Activated CD4-positive, alpha-beta T cell treated with anti-CD3 and anti-CD28 coated beads, Interleukin-2, amount 50 U/mL, for 1 hour (primary cell): ENCODE measurements around the gene FXYD6.
A peak's percentile ranks its signal among the peaks of the same experiment; 100 is the strongest.
"Not testable (repeated sequence)": the region's sequence is repeated elsewhere in the genome, so short reads cannot be mapped to it uniquely, and the experiment has no call there.

Source experiments
- DNase-seq: peaks from one replicate; pipeline ENCODE4 v3.0.0-alpha.2; 2020

Gene FXYD6

DNA sequence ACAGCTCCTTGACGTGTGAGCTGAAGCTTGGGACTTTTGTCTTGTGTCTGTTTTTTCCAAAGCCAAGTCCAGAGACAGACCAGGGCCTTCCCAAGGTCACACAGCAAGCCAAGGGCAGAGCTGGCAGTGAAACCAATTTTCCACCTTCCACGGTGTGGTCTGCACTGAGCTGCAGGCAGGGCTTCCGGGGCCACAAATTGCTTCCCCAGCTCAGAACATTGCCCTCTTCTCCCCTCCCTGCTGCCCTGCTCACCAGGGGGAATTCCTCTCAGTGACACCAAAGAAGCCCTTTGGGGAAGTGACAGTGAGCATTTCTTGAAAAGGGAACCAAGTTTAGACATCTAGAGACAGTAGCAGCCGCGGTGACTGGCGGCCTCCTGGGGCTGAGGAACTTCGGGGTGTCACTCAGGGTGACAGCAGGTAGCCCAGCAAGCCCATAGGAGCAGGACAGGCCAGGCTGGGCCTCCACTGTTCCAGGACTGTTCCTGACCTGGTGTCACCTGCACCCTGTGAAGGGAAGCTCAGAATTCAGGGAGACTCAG is 61.1 kb downstream of the FXYD6 start:
- peak; percentile 61 for DNase-seq

DNA sequence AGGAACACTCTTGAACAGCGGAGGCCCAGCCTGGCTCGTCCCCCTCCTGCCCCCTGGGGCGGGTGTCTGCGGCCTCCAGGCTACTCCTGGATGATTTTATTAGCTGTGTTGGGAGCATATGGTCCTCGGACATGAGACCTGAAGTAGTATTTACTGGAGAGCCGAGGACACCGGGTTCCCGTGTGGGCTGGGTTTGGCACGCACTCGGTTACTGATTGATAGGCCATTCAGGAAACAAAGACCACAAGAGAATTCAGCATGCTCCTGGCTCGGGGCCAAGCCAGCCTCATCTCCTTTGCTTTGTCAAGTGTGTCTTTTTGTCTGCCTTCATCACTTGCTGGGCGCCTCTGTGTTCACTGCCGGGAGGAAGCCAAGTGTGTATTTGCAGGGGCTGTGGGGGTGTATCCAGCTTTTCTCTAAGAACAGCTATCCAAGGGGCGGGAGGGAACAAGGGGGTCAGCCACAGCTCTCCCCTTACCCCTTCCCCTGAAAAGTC is 61.6 kb downstream of the FXYD6 start:
- DNase-seq: peak; percentile 81

DNA sequence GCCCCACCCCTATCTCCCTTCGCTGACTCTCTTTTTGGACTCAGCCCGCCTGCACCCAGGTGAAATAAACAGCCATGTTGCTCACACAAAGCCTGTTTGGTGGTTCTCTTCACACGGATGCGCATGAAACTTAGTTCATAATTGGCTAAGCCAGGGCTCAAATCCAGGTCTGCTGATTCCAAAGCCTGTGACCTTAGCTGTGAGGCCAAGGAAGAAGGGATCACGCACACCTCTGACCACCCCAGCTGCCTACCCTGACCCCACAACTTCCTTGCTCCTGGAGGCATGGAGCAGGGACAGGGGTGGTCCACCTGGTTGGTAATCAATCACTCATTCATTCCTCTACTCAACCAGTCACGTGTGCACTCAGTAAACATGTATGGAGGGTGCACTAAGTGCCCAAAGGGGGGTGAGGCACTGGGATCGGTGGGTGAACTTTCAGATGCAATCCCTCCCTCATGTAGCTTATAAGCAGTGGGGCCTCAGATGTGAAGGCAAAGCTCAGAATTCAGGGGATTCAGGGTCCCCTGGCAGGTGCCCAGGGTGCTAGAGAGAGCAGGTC is 62.2 kb downstream of the FXYD6 start:
- DNase-seq: no peak

DNA sequence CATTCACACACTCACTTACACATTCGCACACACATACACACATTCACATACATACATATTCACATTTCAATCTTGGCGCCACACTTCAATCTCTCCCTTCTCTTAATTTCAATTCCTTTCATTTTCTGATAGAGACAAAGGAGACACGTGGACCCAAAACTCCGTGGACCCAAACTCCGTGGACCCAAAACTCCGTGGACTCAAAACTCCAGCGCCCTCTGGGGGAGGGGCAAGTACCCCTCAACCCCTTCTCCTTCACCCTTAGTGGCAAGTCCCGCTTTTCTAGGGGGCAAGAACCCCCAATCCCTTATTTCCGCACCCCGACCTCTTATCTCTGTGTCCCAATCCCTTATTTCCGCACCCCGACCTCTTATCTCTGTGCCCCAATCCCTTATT is 66.4 kb downstream of the FXYD6 start:
- not testable (repeated sequence) for DNase-seq

DNA sequence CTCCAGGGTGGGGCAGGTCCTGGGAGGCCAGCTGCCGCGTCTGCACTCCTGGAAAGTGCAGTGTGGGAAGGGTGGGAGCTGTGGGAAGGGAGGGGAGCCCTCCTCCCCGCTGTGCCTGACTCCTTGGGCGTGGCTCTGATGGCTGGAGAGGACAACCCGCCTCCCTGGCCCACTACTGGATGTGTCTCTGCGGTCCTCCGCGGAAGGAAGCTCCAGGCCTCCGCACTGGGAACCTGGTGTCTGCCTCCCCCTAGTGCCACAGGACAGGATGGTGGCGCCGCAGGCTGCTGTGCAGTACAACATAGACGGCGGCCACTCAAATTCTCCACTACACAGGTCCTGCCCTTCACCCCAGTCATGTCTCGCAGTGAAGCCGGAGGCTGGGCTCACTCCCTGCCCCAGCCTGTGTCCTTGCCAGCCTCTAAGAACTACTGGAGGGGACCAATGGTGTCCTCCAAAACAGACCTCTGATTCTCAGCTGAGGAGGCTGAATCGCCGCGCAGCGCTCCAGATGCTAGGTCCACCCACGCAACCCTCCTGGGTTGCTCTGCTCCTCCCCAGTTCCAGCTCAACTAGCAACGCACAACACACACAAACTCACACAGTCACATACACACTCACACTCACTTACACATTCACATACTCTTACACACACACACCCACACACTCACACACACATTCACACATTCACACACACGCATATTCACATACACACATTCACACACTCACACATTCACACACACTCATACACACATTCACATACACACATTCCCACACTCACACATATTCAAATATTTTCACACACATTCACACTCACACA is 67.0 kb downstream of the FXYD6 start:
- DNase-seq: peak; percentile 41

DNA sequence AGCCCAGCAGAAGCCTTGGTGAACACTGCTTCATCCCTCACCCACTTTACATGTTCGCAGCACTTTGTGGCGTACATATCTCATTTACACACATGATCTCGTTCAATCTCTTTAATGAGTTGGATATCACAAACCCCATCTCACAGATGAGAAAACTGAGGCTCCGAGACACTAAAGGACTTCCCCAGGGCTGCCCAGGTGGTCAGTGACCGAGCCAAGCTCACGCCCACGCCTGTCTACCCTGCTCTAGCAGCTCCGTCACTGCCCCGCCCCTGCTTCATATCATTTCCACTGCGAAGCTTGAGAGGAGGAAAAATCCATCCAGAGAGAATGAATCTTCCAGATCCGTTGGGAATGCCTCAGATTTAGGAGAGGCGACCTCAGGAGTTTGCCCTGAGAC is 67.7 kb downstream of the FXYD6 start:
- no peak for DNase-seq

DNA sequence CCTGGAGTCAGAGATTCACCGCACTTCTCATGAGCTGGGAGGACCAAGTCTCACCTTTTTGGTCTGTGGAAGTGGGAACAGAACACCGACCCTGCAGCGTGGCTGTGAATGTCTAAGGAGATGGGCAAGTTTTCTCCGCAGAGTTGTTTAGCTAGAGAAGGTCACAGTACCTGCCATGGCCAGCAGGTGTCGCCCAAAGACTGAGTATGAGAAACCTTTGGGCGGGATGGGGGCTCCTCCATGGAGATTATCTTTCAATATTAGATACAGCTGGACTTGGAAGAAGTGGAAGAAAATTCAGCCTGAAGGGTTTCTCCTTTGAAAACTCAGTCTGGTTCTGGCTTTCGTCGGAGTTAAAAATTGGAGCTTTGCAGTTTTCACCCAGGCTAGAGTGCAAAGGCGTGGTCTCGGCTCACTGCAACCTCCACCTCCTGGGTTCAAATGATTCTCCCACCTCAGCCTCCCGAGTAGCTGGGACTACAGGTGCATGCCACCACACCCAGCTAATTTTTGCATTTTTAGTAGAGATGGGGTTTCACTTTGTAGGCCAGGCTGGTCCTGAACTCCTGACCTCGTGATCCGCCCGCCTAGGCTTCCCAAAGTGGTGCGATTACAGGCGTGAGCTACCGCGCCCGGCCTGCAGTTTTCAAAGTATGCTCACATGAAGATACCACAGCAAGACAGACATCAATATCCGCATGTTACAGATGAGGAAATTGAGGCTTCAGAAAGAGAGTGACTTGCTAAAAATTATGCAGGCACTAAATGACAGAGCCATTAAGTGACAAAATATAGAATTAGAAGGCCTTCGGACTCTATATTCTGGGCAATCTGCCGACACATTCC is 68.8 kb downstream of the FXYD6 start:
- DNase-seq: peak; percentile 79

DNA sequence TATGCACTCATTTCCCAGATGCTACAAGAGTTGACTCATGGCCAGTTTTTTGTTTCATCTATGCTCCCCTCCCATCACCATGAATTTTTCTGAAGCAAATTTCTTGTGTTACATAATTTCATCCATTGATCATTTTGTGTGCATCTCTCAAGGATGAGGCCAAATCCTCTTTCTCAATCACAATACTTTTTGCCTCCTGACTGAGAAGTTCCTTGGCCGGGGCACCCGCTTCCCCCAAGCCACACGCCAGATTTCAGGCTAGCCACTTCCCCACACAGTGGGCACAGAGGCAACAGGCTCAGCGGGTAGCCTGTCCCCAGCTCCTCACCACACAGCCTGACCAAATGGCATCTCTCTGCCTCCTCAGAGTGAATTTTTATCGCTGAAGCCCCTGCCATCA is 69.6 kb downstream of the FXYD6 start:
- no peak for DNase-seq

DNA sequence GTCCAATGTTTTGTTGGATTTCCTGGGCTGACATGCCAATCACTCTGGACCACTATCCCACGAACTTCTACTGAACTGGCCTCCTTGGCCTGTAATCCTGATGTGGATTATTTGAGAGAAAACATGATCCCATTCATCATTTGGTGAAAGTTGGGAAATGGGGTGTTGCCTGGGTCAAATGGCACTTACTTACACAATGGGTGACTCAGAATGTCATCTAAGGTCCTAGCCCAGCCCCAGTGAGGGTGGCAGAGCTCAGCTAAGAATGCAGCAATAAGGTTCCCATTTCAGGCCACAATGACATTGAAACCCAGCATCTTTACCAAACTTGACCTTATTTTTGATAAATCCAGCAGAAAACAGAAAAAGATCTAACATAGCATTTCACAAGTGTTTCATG is 71.4 kb downstream of the FXYD6 start:
- DNase-seq: no peak

DNA sequence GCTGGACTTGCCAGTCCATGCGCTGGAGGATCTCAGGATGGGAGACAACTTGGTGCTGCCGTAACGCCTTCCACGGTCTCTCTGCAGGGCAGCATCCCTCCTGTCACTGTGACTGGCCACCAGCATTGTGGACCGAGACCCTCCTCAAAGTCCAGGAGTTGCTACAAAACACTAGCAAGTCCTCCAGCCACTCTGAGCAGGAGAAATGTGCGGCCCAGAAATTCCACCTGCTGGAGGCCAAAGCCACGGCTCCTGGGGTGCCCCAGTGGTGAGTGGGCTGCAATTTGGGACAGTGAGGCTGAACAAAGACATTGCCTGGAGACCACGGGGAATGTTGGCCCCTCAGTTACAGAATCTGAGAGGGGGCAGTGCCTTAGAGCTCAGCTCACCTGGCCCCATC is 72.6 kb downstream of the FXYD6 start:
- DNase-seq: no peak

DNA sequence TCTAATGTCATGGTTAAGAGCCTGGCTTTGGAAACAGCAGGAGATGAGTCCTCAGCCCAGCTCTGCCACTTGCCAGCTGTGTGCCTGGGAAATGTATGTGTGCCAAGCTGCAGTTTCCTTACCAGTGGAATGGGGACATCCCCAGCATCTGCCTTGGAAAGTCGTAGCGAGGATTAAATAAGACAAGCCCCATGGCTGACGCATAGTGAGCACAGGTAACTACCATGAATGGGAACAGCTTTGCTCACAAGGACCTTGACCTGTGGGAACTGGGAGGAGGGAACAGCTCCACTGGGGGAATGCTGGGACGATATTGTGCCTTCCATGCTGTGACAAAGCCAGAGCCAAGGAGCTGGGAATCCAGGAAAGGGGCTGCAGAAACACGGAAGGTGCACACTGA is 76.8 kb downstream of the FXYD6 start:
- no peak for DNase-seq

DNA sequence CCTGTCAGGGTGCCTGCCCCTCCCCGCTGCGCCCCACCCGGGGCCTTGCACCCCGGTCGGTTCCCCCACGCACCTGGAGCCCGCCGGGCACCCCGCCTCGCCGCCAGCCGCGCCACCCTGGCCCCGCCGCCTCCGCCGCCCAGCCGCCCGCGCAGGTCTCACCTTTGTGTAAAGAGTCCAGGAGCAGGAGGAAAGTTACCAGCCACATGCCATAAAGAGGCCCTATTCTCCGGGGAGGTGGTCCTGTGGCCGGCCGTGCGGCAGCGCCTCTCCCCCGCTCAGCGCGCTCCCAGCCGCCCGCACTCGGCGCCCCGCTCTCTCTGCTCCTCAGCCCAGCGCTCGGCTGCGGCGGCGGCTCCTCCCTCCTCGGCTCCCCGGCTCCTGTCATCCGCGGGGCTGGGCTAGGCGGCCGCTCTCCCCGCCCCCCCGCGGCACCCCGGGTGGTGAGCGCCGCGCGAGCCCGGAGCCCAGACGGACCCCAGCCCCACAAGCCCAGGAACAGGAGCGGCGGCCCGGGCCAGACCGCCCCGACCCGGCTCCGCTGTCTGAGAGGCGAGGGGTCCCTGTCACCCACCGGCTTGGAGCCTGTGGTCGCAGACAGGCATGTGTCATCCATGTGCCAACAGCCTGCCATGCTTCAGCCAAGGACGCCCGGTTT is 79.5 kb downstream of the FXYD6 start, which contains the start of gene DSCAML1:
DSCAML1 (minus strand) TSS at position 345 of the 658 bp plus-strand sequence; CDS start at position 208, 137 bp downstream.
- DNase-seq: peak; percentile 45

DNA sequence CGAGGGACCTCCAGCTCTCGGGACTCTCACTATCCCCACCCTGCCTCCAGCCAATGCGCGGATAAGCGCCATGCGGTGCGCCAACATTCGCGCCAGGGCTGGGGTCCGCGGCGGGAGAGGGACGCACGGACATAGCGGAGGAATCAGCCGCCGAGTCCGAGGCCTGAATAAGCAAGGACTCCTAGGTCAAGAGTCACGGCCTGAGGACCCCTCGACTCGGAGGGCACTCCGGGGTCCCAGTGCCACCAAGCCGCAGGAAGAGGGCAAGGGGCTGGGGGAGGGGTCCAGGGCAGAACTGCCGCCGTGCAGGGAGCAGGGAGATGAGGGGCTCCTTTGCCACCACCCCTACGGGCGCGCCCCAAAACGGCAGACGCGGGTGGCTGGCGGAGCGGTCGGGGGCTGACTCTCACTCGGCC is 80.0 kb downstream of the FXYD6 start:
- no peak for DNase-seq

DNA sequence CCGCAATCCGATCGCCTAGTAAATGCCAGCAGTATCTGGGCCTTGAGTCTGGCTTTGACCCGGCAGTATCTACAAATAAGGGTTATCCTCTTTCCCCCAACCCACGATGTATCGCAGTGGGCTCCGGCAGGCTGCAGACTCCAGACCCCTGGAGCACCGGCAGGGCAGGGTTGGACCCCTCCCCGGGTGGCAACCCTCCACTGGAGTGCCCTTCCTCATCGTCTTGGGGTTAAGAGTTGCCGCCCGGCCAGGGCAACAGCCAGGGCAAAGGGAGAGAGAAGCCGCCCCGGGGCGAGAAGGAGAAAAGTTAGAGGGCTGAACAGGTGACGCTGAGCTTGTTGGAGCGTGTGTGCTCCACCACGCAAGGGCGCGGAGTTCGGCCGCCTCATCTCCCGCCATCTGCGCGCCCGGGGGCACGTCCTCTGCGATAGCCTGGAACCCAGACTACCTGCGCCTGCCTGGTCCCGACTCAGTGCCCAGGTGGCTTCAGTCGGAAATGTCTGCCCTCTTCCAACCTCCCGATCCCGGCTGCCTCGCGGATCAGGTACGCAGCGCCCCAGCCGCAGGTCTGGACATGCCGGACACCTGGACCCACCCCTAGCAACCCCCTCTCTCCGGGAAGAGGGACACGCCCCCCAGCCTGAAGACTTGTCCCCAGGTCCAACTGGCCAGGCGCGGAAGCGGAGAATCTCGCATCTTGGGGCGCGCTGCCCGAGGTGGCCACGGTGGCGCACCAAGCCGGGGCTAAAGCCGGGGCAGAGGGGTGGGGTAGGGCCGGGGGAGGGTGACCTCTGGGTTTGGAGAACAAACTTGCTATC is 80.6 kb downstream of the FXYD6 start:
- no peak for DNase-seq

DNA sequence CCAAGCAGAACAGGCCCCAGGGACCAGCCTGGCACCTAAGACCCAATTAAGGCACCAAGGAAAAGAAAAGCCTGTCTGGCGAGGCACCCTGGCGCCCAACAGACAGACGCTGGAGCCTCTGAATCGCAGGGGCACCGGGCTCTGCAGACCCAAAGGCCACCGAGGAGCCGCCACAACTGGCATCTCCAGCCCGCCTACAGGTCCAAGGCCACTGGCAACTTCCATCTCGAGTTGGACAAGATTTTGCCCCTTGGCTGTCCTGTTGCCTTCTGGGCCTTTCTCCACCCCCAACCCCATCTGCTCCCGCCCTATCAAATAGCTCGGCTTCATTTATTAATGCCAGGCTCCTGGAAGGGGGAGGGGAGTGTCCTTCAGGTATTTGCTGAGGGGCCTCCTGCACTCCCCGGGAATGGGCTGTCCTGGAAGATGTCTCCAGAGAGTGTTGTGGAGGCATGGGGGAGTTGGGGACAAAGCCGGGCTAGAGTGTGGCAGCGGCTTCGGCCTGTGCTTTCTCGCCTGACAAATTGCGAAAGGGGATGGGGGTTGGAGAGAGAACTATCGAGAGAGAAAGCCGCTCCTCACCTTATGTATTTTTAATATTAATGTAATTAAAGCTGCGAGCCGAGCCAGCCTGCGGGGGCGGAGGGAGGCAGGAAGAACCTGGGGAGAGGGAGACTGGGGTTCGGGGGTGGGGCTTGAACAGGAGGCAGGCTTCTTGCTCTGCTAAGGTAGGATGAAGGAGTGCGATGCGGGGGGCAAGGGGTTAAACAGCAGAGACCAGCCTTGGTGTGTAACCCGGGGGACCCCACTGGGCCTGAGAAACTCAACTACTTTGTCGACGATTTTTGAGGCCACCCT is 81.5 kb downstream of the FXYD6 start:
- DNase-seq: no peak

DNA sequence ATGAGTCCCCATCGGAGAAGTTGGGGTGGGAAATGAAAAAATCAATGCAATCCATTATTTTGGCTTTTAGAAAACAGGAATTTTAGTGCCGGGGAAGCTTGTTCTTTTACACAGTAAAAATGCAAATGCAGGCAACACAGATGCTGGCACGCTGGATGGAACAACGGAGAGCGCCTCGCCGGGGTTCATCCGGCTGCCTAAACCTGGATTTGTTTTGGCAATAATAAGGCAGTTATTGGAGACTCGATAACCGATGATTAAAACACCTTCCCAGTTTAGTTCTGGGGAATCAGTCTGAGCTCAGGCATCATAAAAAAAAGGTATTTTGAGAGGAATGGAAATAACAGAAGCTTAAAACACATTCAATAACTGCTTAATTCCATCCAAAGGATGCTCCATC is 82.3 kb downstream of the FXYD6 start:
- DNase-seq: no peak

DNA sequence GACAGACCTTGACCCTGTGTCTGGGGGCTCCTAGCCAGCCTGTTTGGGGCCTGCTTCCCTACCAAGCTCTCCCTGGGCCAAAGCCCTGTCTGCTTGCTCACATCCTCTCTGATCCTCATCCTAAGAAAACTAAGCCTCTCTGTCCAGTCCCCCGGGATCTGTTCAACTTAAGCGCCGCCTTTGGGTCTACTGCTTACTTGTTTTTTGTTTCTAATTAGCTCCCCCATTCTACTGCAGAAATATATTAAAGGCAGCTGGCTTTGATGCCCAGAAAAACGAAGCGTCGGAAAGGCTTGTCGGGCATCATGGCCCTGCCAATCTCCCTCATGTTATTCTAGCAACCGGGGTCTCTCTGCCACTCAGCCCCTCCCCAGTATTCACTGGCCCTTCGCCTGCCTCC is 82.9 kb downstream of the FXYD6 start:
- DNase-seq: no peak

DNA sequence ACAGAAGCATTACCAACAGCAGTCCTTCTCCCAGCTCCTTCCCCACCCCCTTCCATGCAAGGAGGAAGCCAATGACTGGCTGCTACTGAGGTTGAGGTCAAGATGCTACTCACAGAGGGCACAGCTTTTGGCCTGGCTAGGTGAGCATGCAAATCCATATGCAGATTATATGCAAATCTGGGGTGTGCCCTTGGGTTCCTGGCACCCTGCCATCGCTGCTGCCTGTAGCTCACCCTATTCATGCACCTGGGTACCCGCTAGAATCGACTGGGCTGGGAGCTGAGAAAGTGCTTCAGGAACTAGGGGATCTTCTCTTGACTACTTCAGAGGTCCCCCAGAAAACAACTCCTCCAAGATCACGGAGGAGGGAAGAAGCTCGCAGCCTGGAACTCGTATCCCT is 83.5 kb downstream of the FXYD6 start:
- no peak for DNase-seq

DNA sequence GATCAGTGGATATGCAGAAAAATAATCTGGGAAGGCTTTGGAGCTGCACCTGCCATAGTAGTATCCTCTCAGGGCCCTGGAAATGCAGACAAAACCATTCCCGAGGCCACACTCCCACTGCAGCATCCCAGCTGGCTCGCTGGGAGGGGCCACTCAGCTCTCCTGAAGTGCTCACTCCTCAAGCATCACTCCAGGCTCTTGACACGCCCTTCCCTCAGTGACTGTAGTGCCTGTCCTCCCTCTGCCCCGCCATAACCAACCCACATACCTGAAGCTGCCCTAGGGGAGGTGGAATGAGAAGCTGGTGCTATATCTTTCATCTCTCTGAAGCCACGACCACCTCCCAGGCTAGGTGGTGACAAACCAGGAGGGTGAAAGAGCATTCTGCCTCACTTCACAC is 84.2 kb downstream of the FXYD6 start:
- no peak for DNase-seq

DNA sequence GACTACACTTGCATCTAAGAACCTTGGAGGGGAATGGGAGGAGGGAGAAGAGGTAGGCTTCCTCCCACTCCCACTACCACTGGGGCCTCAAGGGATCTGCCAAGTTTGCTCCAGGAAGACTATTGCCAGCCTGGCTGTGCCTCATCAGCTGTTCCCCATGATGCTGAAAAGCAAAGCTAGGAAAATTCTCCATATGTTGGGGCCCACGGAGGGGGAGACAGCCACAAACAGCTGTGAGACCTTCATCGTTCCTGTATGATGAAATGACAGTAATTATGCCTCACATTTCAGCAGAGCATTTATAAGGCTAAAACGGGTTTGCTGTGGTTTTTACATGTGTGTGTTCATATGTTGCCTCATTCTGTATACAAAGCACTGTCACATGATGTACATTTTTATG is 86.2 kb downstream of the FXYD6 start:
- no peak for DNase-seq

DNA sequence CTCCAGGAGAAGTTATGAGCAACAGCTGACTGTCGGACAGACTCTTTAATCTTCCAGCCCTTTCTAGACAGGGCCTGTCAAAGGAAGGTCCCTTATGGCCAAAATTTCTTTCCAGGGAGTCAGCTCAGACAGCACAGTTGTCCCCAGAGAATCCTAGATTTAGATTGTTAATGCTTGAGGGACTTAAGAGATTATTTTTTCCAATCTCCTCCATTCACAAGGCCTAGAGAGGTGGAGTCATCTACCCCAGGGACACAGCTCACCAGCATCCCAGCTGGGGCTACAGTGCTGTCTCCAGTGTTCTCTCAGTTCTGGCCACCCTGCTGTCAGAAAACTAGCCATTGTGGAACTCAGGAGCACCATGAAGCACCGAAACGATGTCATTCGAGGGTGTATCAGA is 87.2 kb downstream of the FXYD6 start:
- DNase-seq: no peak
